Measurements from ENCODE around the gene DTNA.
"Not testable (repeated sequence)": the region's sequence is repeated elsewhere in the genome, so short reads cannot be mapped to it uniquely, and the experiment has no call there.

DTNA gene

GRCh38 chr18:34864836-34865497 lies 154.9 kb downstream of the DTNA start:
- no peak for DNase-seq

DNA sequence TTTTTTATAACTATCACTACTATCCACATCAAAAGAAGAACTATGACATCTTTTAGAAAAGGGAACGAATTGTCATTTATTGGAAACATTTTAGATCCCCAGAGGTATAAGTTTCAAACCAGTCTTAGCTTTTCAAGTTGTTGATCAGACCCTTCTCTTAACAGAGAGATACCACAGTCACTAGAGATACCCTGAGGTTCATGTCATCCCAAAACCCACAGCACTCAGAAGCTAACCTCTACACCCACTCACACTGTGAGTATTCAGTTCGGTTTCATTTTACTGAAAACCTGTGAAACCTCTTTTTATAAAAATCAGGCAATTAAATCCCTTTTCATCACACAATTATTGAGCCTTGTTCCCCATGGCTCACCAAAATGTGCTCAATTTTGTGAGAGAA lies 156.2 kb downstream of the DTNA start:
- no peak for DNase-seq

DNA sequence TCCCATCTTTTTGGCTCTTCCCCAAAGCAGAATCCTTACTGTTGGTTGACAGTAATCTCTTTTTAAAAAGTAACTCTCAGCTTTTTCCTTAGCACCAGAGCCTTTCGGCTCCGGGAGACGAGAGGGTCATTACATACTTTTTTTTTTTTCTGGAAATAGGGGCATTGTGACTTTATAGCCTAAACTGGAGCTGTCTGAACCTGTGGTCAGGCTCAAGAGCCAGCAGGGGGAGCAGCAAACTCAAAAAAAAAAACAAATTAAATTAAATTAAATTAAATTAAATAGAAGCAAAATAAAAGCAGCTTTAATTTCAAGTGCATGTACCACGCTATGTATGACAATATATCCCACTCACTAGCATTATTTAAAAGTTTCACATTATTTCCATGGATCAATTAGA lies 156.6 kb downstream of the DTNA start:
- DNase-seq, result no peak

GRCh38 chr18:34867520-34867919 lies 157.4 kb downstream of the DTNA start:
- no peak for DNase-seq

DNA sequence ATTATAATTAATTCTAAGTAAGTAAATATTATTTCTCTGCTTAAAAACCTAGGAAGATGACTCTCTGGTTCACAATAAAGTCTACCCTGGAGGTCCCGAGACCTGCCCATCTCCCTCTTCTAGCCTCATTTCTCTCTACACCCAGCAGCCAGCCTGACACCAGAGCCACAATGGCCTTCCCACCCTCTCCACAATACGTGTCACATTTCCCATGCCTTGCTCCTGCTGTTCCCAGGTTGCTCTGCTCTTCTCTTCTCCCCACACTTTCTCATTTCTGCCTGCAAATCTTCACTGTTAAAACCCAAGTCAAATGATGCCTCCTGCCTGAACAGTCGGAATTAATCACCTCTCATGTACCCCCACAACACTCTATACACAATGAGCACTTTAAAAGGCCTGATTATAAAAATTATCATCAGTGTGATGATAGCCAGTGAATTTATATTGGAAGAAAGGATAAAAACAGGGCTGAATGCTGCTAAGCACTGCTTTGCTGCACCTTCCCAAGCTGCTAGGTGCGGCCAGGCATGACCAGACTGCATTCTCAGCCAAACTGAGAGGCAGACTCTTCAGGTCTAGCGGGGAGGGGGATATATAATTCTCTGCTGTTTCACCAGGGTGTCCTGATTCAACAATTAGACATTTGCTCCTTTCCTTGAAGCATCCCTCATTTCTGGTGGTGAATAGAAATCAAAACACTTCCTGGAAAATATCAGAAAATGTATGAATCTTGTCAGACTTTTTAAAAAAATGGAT lies 160.6 kb downstream of the DTNA start:
- DNase-seq, result no peak

- no peak for DNase-seq
Observed at GRCh38 chr18:34871435-34871834, 161.3 kb downstream of the DTNA start.

DNA sequence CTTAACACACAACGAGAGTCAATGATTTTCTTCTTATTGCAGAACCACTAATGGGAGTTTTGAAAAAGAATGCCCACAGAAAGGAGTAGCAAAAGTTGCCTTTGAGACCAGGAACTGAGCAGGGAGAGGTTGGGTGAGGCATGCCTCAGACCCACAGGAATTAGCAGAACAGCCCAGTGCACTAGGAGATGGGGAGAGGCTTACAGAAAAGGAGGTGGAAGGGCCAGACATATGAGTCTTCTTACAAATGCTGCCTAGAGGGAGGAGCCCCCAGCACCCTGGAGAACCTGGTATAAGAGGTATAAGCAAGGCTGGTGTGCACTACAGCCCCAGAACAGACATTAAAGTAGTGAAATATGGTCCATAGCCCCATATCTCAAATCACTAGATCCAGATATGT lies 162.0 kb downstream of the DTNA start:
- DNase-seq, result no peak

GRCh38 chr18:34873986-34874580 lies 164.0 kb downstream of the DTNA start:
- DNase-seq, result no peak

DNA sequence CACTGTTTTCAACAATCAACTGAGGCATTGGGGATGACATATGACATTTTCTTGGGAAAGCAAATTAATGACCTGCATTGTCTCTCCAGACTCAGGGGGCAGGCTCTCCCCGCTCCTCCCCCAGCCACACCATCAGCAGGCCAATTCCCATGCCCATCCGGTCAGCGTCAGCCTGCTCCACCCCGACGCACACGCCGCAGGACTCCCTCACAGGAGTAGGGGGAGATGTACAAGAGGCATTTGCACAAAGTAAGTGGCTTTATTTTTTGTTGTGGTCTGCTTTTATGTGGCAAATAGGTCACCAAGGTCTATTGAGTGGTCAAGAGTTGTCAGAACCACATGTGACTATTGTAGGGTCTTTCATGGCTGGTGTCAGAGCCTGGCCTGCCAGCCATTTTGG lies 165.1 kb downstream of the DTNA start:
- DNase-seq, result no peak

GRCh38 chr18:34880403-34880802 lies 170.3 kb downstream of the DTNA start:
- DNase-seq, result no peak

GRCh38 chr18:34880882-34881834 lies 171.1 kb downstream of the DTNA start:
- no peak for DNase-seq

GRCh38 chr18:34884436-34884835 lies 174.3 kb downstream of the DTNA start:
- DNase-seq, result no peak

DNA sequence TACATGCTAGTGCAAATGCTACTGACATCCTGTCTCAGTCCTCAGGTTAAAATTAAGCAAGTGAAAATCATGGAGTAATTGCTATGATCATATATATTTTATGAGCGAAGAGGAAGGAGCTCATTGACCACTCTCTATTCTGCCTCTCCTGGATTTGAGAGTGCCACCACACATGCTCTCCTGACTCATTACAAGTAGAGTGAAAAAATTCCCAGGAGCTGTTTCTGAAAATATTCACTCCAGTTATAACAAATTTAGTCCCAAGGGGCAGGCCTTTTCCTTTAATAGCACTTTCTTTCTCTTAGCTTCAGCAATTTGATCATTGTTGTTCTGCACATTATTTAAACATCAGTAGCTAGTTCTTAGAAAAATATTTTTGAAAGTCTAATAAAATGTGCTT lies 176.1 kb downstream of the DTNA start:
- no peak for DNase-seq

- no peak for DNase-seq
Observed at GRCh38 chr18:34887881-34888580, 177.9 kb downstream of the DTNA start.

- no peak for DNase-seq
Observed at GRCh38 chr18:34890486-34891085, 180.5 kb downstream of the DTNA start.

DNA sequence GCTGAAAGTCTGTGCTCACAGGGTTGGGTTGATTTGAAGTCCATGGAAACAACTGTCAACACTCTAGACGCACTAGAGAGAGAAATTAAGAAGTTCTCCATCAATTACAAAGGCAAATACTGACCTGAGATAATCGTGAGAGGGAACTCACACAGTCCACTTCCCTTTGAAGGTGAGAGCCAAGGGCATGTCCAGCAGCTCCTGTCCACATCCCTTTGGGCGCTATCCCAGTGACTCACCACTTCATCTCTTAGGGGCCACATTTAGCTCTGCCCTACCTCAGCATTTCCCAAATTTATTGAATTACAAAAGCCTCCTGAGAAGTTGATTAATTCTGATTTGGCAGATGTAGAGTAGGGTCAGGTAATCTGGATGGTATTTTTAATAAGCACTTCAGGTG lies 182.3 kb downstream of the DTNA start:
- no peak for DNase-seq

- DNase-seq, result no peak
Observed at GRCh38 chr18:34893239-34893638, 183.1 kb downstream of the DTNA start.

GRCh38 chr18:34901299-34901698 lies 191.2 kb downstream of the DTNA start:
- no peak for DNase-seq

DNA sequence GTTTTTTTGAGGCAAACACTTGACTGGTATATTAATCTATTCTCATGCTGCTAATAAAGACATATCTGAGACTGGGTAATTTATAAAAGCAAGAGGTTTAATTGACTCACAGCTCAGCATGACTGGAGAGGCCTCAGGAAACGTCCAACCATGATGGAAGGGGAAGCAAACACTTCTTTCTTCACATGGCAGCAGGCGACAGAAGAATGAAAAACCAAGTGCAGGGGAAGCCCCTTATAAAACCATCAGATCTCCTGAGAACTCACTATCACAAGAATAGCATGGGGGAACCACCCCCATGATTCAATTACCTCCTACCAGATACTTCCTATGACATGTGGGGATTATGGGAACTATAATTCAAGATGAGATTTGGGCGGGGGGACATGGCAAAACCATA lies 194.9 kb downstream of the DTNA start:
- DNase-seq, result no peak

- DNase-seq, result not testable (repeated sequence)
Observed at GRCh38 chr18:34906985-34907384, 196.9 kb downstream of the DTNA start.

- no peak for DNase-seq
Observed at GRCh38 chr18:34909637-34910364, 199.7 kb downstream of the DTNA start.

All from SIG-M5 (cell line).